ENCODE results near the gene ITGB2.

DNA sequence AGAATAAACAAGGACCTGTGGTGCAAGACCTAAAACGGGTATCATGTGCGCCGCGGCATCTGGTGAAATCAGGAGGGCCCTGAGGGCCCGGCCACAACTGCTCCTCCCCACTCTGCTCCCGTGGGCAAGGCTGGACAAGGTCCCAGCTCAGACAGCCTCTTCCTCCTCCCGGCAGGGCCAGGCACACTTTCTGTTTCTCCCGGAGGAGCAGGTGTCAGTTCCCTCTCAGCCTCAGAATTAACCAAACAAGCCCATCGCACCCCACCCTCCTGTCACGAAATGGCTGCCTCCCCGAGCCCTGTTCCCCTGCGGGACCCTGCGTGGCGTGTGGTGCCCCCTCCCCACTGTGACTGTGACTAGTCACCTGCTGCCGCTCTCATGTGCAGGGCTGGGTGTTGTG lies 62.4 kb downstream of the ITGB2 start:
- TF ChIP-seq CTCF (IDR thresholded peaks at IDR 0.05) (no peak), POLR2A (IDR thresholded peaks at IDR 0.05) (no peak)
